Measurements from ENCODE around the gene YARS1.
"Not testable (repeated sequence)": the region's sequence is repeated elsewhere in the genome, so short reads cannot be mapped to it uniquely, and the experiment has no call there.

YARS1 gene

GRCh38 chr1:32816676-32817158 lies 441 bp downstream of the YARS1 start:
- peak; percentile 56 for DNase-seq

GRCh38 chr1:32813941-32814739 lies 3.0 kb downstream of the YARS1 start:
- DNase-seq = peak; percentile 24

- DNase-seq = no peak
These were observed 5.2 kb downstream of the YARS1 start for GRCh38 chr1:32811917-32812316.

- no peak for DNase-seq
These were observed 5.9 kb downstream of the YARS1 start for GRCh38 chr1:32811265-32811664.

GRCh38 chr1:32810358-32810757 lies 6.8 kb downstream of the YARS1 start:
- DNase-seq = no peak

- no peak for DNase-seq
These were observed 8.6 kb downstream of the YARS1 start for GRCh38 chr1:32808580-32808979.

GRCh38 chr1:32806910-32807523 lies 10.1 kb downstream of the YARS1 start:
- no peak for DNase-seq

- no peak for DNase-seq
These were observed 10.9 kb downstream of the YARS1 start for GRCh38 chr1:32806290-32806689.

- not testable (repeated sequence) for DNase-seq
These were observed 12.7 kb downstream of the YARS1 start for GRCh38 chr1:32804460-32804859.

- no peak for DNase-seq
These were observed 16.0 kb downstream of the YARS1 start for GRCh38 chr1:32801096-32801715.

GRCh38 chr1:32798679-32799416 lies 18.3 kb downstream of the YARS1 start:
- DNase-seq = peak; percentile 46

GRCh38 chr1:32798191-32798590 lies 19.0 kb downstream of the YARS1 start:
- DNase-seq = no peak

- DNase-seq = no peak
These were observed 19.7 kb downstream of the YARS1 start for GRCh38 chr1:32797456-32797855.

- not testable (repeated sequence) for DNase-seq
These were observed 21.4 kb downstream of the YARS1 start for GRCh38 chr1:32795763-32796162.

- DNase-seq = no peak
These were observed 25.3 kb downstream of the YARS1 start for GRCh38 chr1:32791881-32792280.

- DNase-seq = not testable (repeated sequence)
These were observed 27.8 kb downstream of the YARS1 start for GRCh38 chr1:32789356-32789755.

- peak; percentile 54 for DNase-seq
These were observed 30.3 kb downstream of the YARS1 start for GRCh38 chr1:32786856-32787255.

- DNase-seq = no peak
These were observed 32.3 kb downstream of the YARS1 start for GRCh38 chr1:32784817-32785216.

- no peak for DNase-seq
These were observed 33.3 kb downstream of the YARS1 start for GRCh38 chr1:32783851-32784250.

- no peak for DNase-seq
These were observed 35.1 kb downstream of the YARS1 start for GRCh38 chr1:32782086-32782485.

GRCh38 chr1:32780628-32781234 lies 36.4 kb downstream of the YARS1 start:
- peak; percentile 50 for DNase-seq

- no peak for DNase-seq
These were observed 37.2 kb downstream of the YARS1 start for GRCh38 chr1:32780005-32780404.

GRCh38 chr1:32779242-32779641 lies 37.9 kb downstream of the YARS1 start:
- DNase-seq = no peak
